HepG2 (cell line): Measurements from ENCODE around the gene DENND4C. TPM values are rescaled to one million over a fixed set of nuclear protein-coding genes. Genes with fewer than 3 reads are reported as not detected.

Experiments
- ATAC-seq: fragments of 200-7000 bp; cut with Tn5 transposase; 3 replicates; pipeline ENCODE4 v1.9.1; 2020; ENCODE audit warnings: mild to moderate bottlenecking, moderate library complexity
- BruUV-seq: library from RNA; stranded (reverse); fragments of 400-500 nt; replicated peaks from 2 replicates; lab custom pipeline; 2021; lab: Mats Ljungman, UMichigan
- CTCF ChIA-PET: fragments of 300-600 bp; formaldehyde crosslinking; extraction: SDS; loops from one replicate; lab custom pipeline; 2021; ENCODE audit warnings: low total read pairs, inconsistent platforms, low intra/inter-chr PET ratio; lab: Yijun Ruan, JAX
- POLR2A ChIA-PET: fragments of 350-600 bp; sonication (Branson Sonifier 250); formaldehyde crosslinking; loops from one replicate; lab custom pipeline; 2020; ENCODE audit warnings: antibody characterized with exemption, inconsistent platforms; lab: Yijun Ruan, JAX
- DNase-seq: peaks from one replicate; pipeline ENCODE4 v3.0.0-alpha.2; 2015; ENCODE audit warnings: low spot score
- FAIRE-seq: peaks from 3 replicates; lab custom pipeline; 2011; peaks lifted over from hg19 to GRCh38; lab: Jason Lieb, UNC
- H2AFZ ChIP-seq: one replicate; pipeline ENCODE4 v1.6.1; 2011; ENCODE audit warnings: low read length, inconsistent platforms
- H3K27ac ChIP-seq: fragments of 300-600 bp; 3 replicates; pipeline ENCODE4 v1.8.0; 2011; ENCODE audit warnings: mixed run types, mild to moderate bottlenecking, mixed read lengths, low read length, inconsistent platforms; ENCODE audit not compliant: insufficient read depth; ENCODE audit errors: extremely low read length
- H3K27me3 ChIP-seq, 2 experiments: fragments of 200-600 bp in 1 of 2; 2 replicates in 1 of 2; 3 replicates in 1 of 2; pipeline versions ENCODE4 v1.6.0 to v1.8.0; 2011; ENCODE audit warnings: low read length in 2 of 2, mild to moderate bottlenecking in 2 of 2, moderate library complexity in 2 of 2, inconsistent platforms in 1 of 2; ENCODE audit not compliant: insufficient read depth in 2 of 2, control insufficient read depth in 1 of 2
- H3K36me3 ChIP-seq, 2 experiments: fragments of 200-600 bp in 1 of 2; replicated peaks in 1 of 2; 2 replicates in 1 of 2; 3 replicates in 1 of 2; pipeline versions ENCODE4 v1.5.1 to v1.8.0; 2011; ENCODE audit warnings: low read length in 2 of 2, inconsistent platforms in 1 of 2; ENCODE audit not compliant: insufficient read depth in 2 of 2, control insufficient read depth in 1 of 2
- H3K4me1 ChIP-seq: 2 replicates; pipeline ENCODE4 v1.5.1; 2012; ENCODE audit warnings: low read length, inconsistent platforms; ENCODE audit not compliant: insufficient read depth
- H3K4me2 ChIP-seq: 2 replicates; pipeline ENCODE4 v1.6.0; 2011; ENCODE audit warnings: low read depth, low read length, inconsistent platforms
- H3K4me3 ChIP-seq, 3 experiments: fragments of 200-600 bp in 1 of 3; sonication (generic), shearing (Covaris generic) in 1 of 3; replicated peaks in 1 of 3; 2 replicates each; pipeline ENCODE4 v1.5.1; 2011 to 2016; ENCODE audit warnings: low read length in 3 of 3, inconsistent platforms in 2 of 3, low read depth in 2 of 3, mild to moderate bottlenecking in 2 of 3, control low read depth in 1 of 3, mixed read lengths in 1 of 3; ENCODE audit not compliant: insufficient read depth in 1 of 3
- H3K79me2 ChIP-seq: one replicate; pipeline ENCODE4 v1.6.1; 2011; ENCODE audit warnings: low read length, inconsistent platforms; ENCODE audit not compliant: insufficient read depth
- H3K9ac ChIP-seq: 2 replicates; pipeline ENCODE4 v1.6.0; 2011; ENCODE audit warnings: mild to moderate bottlenecking, low read depth, low read length, inconsistent platforms; ENCODE audit not compliant: insufficient read depth
- H3K9me3 ChIP-seq: 2 replicates; pipeline ENCODE4 v1.5.1; 2012; ENCODE audit warnings: mild to moderate bottlenecking, low read length
- H4K20me1 ChIP-seq: 2 replicates; pipeline ENCODE4 v1.6.0; 2011; ENCODE audit warnings: inconsistent platforms, mild to moderate bottlenecking, low read length, moderate library complexity; ENCODE audit not compliant: insufficient read depth
- ARNT ChIP-seq: fragments of 450-650 bp; IDR thresholded peaks from 2 replicates; pipeline ENCODE4 v1.6.1; 2017
- ELF3 ChIP-seq: IDR thresholded peaks from 2 replicates; pipeline ENCODE4 v1.6.1; 2016; ENCODE audit warnings: missing genetic modification reagents, missing compliant biosample characterization
- MAFK ChIP-seq, 2 experiments: IDR thresholded peaks in 1 of 2; conservative IDR thresholded peaks in 1 of 2; 2 replicates each; pipeline ENCODE4 v1.6.1; 2011; ENCODE audit warnings: improper control_type of control experiment in 2 of 2, low read length in 2 of 2
- RARA ChIP-seq: IDR thresholded peaks from 2 replicates; pipeline ENCODE4 v1.6.1; 2016; ENCODE audit warnings: missing genetic modification reagents, missing compliant biosample characterization
- RXRA ChIP-seq: sonication (generic); formaldehyde crosslinking; IDR thresholded peaks from 2 replicates; pipeline ENCODE4 v1.5.1; 2020; ENCODE audit warnings: missing genetic modification reagents
- SAP130 ChIP-seq: IDR thresholded peaks from 2 replicates; pipeline ENCODE4 v1.6.1; 2016; ENCODE audit warnings: low read depth
- TEAD3 ChIP-seq: optimal IDR thresholded peaks from 2 replicates; pipeline ENCODE3; 2016; ENCODE audit warnings: borderline replicate concordance
- ZEB1 ChIP-seq: IDR thresholded peaks from 2 replicates; pipeline ENCODE4 v1.6.1; 2012; ENCODE audit warnings: mild to moderate bottlenecking, low read depth, inconsistent platforms; ENCODE audit not compliant: insufficient replicate concordance
- ZFAT ChIP-seq: sonication (generic); formaldehyde crosslinking; conservative IDR thresholded peaks from 2 replicates; pipeline ENCODE4 v1.8.1; 2023; ENCODE audit warnings: missing genetic modification reagents, inconsistent platforms
- WGBS: methylation state at CpG from one replicate; pipeline ENCODE4 v1.1.6; 2017; ENCODE audit warnings: low lambda C conversion rate; 5-methylcytosine and 5-hydroxymethylcytosine counted together
- in situ Hi-C: cut with HindIII; loops from 2 replicates; pipeline ENCODE4 v1.10.0; 2017; ENCODE audit warnings: low pct_unique_long_range_greater_than_20kb; ENCODE audit not compliant: extremely low pct_ligation_motif_present
- intact Hi-C: fragments of 100-400 bp; cut with micrococcal nuclease; formaldehyde crosslinking; loops from one replicate; pipeline ENCODE4 v1.10.0; 2022; ENCODE audit not compliant: unreplicated experiment
- polyA plus RNA-seq, 8 experiments: library from polyadenylated mRNA; depleted of rRNA in 3 of 8; stranded (reverse) in 7 of 8; unstranded in 1 of 8; fragments of >200 nt; fragmentation: Illumina TruSeq in 4 of 8; extraction: Trizol in 4 of 8; gene quantifications; 2 replicates each; pipeline versions ENCODE4 v1.2.1 to v1.2.3, GENCODE V29; 2011 to 2016; ENCODE audit warnings: low read depth in 4 of 8, missing spikeins in 1 of 8, mixed read lengths in 1 of 8; ENCODE audit not compliant: insufficient read depth in 1 of 8
- total RNA-seq, 5 experiments: library from RNA; depleted of rRNA; stranded (reverse); fragments of >200 nt; fragmentation: Illumina TruSeq; extraction: Trizol; gene quantifications; 2 replicates each; pipeline ENCODE4 v1.2.3, GENCODE V29; 2016; ENCODE audit warnings: low read depth in 1 of 5
- TF ChIP-seq, protein P1 (sequence below): sonication (generic); formaldehyde crosslinking; IDR thresholded peaks from 2 replicates; pipeline ENCODE4 v1.4.0; 2020; ENCODE audit warnings: missing genetic modification reagents
- TF ChIP-seq, protein P2 (sequence below): sonication (generic); formaldehyde crosslinking; IDR thresholded peaks from 2 replicates; pipeline ENCODE4 v1.9.0; 2021; ENCODE audit warnings: missing genetic modification reagents, mild to moderate bottlenecking, borderline replicate concordance
- TF ChIP-seq, protein P3 (sequence below), 2 experiments: sonication (generic) in 1 of 2; formaldehyde crosslinking in 1 of 2; IDR thresholded peaks; 2 replicates each; pipeline versions ENCODE4 v1.4.0 to v1.6.1; 2018 to 2020; ENCODE audit warnings: missing genetic modification reagents in 2 of 2, borderline replicate concordance in 1 of 2, low read depth in 1 of 2, mild to moderate bottlenecking in 1 of 2, missing biosample characterization in 1 of 2
- TF ChIP-seq, protein P4 (sequence below): sonication (generic); IDR thresholded peaks from 2 replicates; pipeline ENCODE4 v1.6.1; 2016; ENCODE audit warnings: low read depth, borderline replicate concordance

The DENND4C gene
- total and polyA plus RNA-seq, 2 of the 13 experiments (the other 11 are each of a cell fraction or from before 2014, with no cell fraction given): 19.1 to 27.2 TPM

DNA sequence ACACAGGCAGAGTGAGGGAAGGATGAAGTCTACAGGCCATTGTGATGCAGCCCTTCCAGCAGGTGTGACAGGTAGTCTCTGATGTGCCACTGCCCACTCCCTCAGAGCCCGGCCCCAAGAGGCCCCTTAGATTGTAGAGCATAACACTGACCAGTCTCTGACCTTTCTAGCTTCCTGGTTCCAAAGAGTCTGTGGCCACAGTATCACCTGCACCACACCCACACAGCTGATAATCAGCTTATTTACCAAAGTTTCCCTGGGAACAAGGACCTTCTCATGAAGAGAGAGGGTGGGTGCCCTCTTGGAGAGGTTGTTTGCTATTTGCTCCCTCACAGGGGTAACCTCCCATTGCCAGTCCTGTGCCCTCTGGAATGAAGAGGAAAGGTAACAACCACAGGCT, 167.4 kb downstream of the DENND4C start:
- TF ChIP-seq, protein P1, sequence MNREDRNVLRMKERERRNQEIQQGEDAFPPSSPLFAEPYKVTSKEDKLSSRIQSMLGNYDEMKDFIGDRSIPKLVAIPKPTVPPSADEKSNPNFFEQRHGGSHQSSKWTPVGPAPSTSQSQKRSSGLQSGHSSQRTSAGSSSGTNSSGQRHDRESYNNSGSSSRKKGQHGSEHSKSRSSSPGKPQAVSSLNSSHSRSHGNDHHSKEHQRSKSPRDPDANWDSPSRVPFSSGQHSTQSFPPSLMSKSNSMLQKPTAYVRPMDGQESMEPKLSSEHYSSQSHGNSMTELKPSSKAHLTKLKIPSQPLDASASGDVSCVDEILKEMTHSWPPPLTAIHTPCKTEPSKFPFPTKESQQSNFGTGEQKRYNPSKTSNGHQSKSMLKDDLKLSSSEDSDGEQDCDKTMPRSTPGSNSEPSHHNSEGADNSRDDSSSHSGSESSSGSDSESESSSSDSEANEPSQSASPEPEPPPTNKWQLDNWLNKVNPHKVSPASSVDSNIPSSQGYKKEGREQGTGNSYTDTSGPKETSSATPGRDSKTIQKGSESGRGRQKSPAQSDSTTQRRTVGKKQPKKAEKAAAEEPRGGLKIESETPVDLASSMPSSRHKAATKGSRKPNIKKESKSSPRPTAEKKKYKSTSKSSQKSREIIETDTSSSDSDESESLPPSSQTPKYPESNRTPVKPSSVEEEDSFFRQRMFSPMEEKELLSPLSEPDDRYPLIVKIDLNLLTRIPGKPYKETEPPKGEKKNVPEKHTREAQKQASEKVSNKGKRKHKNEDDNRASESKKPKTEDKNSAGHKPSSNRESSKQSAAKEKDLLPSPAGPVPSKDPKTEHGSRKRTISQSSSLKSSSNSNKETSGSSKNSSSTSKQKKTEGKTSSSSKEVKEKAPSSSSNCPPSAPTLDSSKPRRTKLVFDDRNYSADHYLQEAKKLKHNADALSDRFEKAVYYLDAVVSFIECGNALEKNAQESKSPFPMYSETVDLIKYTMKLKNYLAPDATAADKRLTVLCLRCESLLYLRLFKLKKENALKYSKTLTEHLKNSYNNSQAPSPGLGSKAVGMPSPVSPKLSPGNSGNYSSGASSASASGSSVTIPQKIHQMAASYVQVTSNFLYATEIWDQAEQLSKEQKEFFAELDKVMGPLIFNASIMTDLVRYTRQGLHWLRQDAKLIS (CRISPR knock-in tag): no peak
- TF ChIP-seq, protein P2, sequence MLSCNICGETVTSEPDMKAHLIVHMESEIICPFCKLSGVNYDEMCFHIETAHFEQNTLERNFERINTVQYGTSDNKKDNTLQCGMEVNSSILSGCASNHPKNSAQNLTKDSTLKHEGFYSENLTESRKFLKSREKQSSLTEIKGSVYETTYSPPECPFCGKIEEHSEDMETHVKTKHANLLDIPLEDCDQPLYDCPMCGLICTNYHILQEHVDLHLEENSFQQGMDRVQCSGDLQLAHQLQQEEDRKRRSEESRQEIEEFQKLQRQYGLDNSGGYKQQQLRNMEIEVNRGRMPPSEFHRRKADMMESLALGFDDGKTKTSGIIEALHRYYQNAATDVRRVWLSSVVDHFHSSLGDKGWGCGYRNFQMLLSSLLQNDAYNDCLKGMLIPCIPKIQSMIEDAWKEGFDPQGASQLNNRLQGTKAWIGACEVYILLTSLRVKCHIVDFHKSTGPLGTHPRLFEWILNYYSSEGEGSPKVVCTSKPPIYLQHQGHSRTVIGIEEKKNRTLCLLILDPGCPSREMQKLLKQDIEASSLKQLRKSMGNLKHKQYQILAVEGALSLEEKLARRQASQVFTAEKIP (CRISPR knock-in tag): no peak
- TF ChIP-seq MAFK (conservative IDR thresholded peaks at IDR 0.05 in 1 of 2, IDR thresholded peaks at IDR 0.05 in 1 of 2; ENCODE audit: low read length in 2 of 2) (no peak), ZEB1 (peak; percentile 50), ZFAT (CRISPR knock-in tag) (no peak), RXRA (peak; percentile 26; the same call in 1 of the 2 replicates), RARA (CRISPR knock-in tag) (peak; percentile 71), SAP130 (CRISPR knock-in tag) (peak; percentile 35; the same call in 1 of the 2 replicates), ELF3 (CRISPR knock-in tag) (0 out of 2 replicates have a peak, but pooled peaks have one; percentile 13), TEAD3 (CRISPR knock-in tag) (peak; percentile 10), ARNT (no peak)
- TF ChIP-seq, protein P3, sequence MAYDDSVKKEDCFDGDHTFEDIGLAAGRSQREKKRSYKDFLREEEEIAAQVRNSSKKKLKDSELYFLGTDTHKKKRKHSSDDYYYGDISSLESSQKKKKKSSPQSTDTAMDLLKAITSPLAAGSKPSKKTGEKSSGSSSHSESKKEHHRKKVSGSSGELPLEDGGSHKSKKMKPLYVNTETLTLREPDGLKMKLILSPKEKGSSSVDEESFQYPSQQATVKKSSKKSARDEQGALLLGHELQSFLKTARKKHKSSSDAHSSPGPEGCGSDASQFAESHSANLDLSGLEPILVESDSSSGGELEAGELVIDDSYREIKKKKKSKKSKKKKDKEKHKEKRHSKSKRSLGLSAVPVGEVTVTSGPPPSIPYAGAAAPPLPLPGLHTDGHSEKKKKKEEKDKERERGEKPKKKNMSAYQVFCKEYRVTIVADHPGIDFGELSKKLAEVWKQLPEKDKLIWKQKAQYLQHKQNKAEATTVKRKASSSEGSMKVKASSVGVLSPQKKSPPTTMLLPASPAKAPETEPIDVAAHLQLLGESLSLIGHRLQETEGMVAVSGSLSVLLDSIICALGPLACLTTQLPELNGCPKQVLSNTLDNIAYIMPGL (CRISPR knock-in tag; IDR thresholded peaks at IDR 0.05; ENCODE audit: borderline replicate concordance in 1 of 2, low read depth in 1 of 2): no peak
- TF ChIP-seq, protein P4, sequence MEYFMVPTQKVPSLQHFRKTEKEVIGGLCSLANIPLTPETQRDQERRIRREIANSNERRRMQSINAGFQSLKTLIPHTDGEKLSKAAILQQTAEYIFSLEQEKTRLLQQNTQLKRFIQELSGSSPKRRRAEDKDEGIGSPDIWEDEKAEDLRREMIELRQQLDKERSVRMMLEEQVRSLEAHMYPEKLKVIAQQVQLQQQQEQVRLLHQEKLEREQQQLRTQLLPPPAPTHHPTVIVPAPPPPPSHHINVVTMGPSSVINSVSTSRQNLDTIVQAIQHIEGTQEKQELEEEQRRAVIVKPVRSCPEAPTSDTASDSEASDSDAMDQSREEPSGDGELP: peak; percentile 78
- no peak overlapping the region for H3K4me3 ChIP-seq
- ATAC-seq (peak; percentile 83), DNase-seq (peak; percentile 44), FAIRE-seq (no peak)
- H3K4me2 ChIP-seq: peak overlapping the region; percentile 39
- CTCF ChIA-PET: no interaction called here
- no peak overlapping the region for H2AFZ ChIP-seq
- H4K20me1 ChIP-seq: no peaks in the 10 kb centered on the region
- H3K9ac ChIP-seq: no peak overlapping the region
- peaks cover 15% of the 10 kb centered on the region for H3K4me1 ChIP-seq
- intact Hi-C loops: no loop called here
- BruUV-seq: no TSS peak
- H3K9me3 ChIP-seq: no peaks in the 10 kb centered on the region
- POLR2A ChIA-PET: interaction anchor here (0.7 kb wide), 1 partner anchor 167 kb away, joined by 3 read pairs; the partner anchor contains the start of gene DENND4C
- in situ Hi-C loops: no loop called here
- H3K27ac ChIP-seq: no peak overlapping the region
- no peaks in the 10 kb centered on the region for H3K27me3 ChIP-seq
- H3K36me3 ChIP-seq: no peaks in the 10 kb centered on the region
- 0% methylated on average over 1 of the region's 1 CpG for WGBS
- H3K79me2 ChIP-seq: no peaks in the 10 kb centered on the region
